Omental fat pad (tissue), 4 donors: ENCODE results near the gene PAX5. TPM values are rescaled to one million over a fixed set of nuclear protein-coding genes. Genes with fewer than 3 reads are reported as not detected.

ENCODE experiments used
- ATAC-seq: fragments of 150-250 bp; one replicate; pipeline ENCODE4 v1.9.1; 2016; ENCODE audit warnings: mild to moderate bottlenecking, moderate library complexity; ENCODE audit not compliant: low FRiP score
- DNase-seq: peaks from one replicate; pipeline ENCODE4 v3.0.0-alpha.2; 2019; ENCODE audit warnings: low spot score
- CTCF ChIP-seq, 3 donors: fragments of 450-650 bp; IDR thresholded peaks; one replicate each; pipeline ENCODE4 v1.5.1; 2016 to 2017; ENCODE audit warnings: antibody characterized with exemption in 3 of 3, mild to moderate bottlenecking in 3 of 3, moderate library complexity in 2 of 3
- total RNA-seq, 4 donors: library from RNA; depleted of rRNA; stranded (reverse); fragments of >200 nt; gene quantifications; one replicate each; pipeline ENCODE4 v1.1.0, GENCODE V29; 2016

Gene PAX5
- total RNA-seq, 4 donors from 2014 or later, result 0.09 to 1.2 (median 0.24) TPM; not detected in 1

GRCh38 chr9:36911601-36912412, 122.3 kb downstream of the PAX5 start:
- DNase-seq (no peak), ATAC-seq (no peak)
- no peak for TF ChIP-seq CTCF (IDR thresholded peaks at IDR 0.05)

- DNase-seq, result no peak
- no peak for TF ChIP-seq CTCF (IDR thresholded peaks at IDR 0.05)
- no peak for ATAC-seq
These were observed 123.0 kb downstream of the PAX5 start for GRCh38 chr9:36911037-36911436.

GRCh38 chr9:36906492-36906891, 127.6 kb downstream of the PAX5 start:
- TF ChIP-seq CTCF (IDR thresholded peaks at IDR 0.05), result no peak
- ATAC-seq (no peak), DNase-seq (no peak)

GRCh38 chr9:36905101-36906066, 128.7 kb downstream of the PAX5 start:
- no peak for ATAC-seq
- no peak for DNase-seq
- TF ChIP-seq CTCF (IDR thresholded peaks at IDR 0.05), result no peak

- DNase-seq (no peak), ATAC-seq (peak; percentile 41)
- TF ChIP-seq CTCF (IDR thresholded peaks at IDR 0.05), result no peak
These were observed 130.3 kb downstream of the PAX5 start for GRCh38 chr9:36903541-36904435.

GRCh38 chr9:36902861-36903524, 131.1 kb downstream of the PAX5 start:
- no peak for DNase-seq
- no peak for TF ChIP-seq CTCF (IDR thresholded peaks at IDR 0.05)
- no peak for ATAC-seq
